PFSK-1 (cell line): Measurements from ENCODE around the gene ADCY2.

Experiments
- POLR2AphosphoS5 ChIP-seq: IDR thresholded peaks from 2 replicates; pipeline ENCODE4 v1.6.1; 2012; ENCODE audit warnings: low read depth, mild to moderate bottlenecking, control low read depth, low read length, moderate library complexity
- SIN3A ChIP-seq: IDR thresholded peaks from 2 replicates; pipeline ENCODE4 v1.6.1; 2012; ENCODE audit warnings: mild to moderate bottlenecking, low read length, moderate library complexity, borderline replicate concordance; ENCODE audit not compliant: insufficient read depth
- TAF1 ChIP-seq: IDR thresholded peaks from 2 replicates; pipeline ENCODE4 v1.6.1; 2012; ENCODE audit warnings: low read length, control low read depth, borderline replicate concordance; ENCODE audit not compliant: insufficient read depth
- TF ChIP-seq, protein P1 (sequence below), 2 experiments: IDR thresholded peaks; 2 replicates each; pipeline versions ENCODE4 v1.6.1 to v1.8.0; 2011 to 2012; ENCODE audit warnings: low read depth in 2 of 2, low read length in 2 of 2, control low read depth in 1 of 2, inconsistent platforms in 1 of 2, mild to moderate bottlenecking in 1 of 2, moderate library complexity in 1 of 2; ENCODE audit not compliant: insufficient read depth in 1 of 2

DNA sequence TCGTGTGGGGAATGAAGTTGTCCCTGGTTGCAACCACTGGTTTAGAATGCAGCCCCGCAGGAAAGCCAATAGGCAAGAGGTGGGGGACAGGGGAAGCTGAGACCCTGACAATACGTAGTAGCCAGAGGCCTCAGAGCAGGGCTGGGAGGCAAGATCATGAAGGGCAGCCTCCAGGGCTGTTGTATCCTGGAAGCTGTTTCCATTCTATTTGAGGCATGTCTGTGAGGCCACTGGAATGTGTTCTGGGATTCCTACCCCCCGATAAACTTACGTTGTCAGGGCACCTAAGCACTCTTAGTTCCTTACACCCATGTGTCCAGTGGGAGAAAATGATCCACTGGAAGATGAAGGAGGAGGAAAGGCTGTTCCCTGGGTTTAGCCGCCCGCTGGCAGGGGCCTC lies 277.7 kb downstream of the ADCY2 start:
- TF ChIP-seq SIN3A (no peak), TAF1 (no peak), POLR2AphosphoS5 (no peak)
- TF ChIP-seq, protein P1, sequence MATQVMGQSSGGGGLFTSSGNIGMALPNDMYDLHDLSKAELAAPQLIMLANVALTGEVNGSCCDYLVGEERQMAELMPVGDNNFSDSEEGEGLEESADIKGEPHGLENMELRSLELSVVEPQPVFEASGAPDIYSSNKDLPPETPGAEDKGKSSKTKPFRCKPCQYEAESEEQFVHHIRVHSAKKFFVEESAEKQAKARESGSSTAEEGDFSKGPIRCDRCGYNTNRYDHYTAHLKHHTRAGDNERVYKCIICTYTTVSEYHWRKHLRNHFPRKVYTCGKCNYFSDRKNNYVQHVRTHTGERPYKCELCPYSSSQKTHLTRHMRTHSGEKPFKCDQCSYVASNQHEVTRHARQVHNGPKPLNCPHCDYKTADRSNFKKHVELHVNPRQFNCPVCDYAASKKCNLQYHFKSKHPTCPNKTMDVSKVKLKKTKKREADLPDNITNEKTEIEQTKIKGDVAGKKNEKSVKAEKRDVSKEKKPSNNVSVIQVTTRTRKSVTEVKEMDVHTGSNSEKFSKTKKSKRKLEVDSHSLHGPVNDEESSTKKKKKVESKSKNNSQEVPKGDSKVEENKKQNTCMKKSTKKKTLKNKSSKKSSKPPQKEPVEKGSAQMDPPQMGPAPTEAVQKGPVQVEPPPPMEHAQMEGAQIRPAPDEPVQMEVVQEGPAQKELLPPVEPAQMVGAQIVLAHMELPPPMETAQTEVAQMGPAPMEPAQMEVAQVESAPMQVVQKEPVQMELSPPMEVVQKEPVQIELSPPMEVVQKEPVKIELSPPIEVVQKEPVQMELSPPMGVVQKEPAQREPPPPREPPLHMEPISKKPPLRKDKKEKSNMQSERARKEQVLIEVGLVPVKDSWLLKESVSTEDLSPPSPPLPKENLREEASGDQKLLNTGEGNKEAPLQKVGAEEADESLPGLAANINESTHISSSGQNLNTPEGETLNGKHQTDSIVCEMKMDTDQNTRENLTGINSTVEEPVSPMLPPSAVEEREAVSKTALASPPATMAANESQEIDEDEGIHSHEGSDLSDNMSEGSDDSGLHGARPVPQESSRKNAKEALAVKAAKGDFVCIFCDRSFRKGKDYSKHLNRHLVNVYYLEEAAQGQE (IDR thresholded peaks at IDR 0.05; ENCODE audit: insufficient read depth in 1 of 2, low read depth in 2 of 2, low read length in 2 of 2) = no peak
